Measurements from ENCODE around the gene RTP1. TPM values are rescaled to one million over a fixed set of nuclear protein-coding genes. Genes with fewer than 3 reads are reported as not detected.

Gene RTP1
- total and polyA plus RNA-seq, 2 of the 4 experiments (the other 2 are of a cell fraction): not detected

DNA sequence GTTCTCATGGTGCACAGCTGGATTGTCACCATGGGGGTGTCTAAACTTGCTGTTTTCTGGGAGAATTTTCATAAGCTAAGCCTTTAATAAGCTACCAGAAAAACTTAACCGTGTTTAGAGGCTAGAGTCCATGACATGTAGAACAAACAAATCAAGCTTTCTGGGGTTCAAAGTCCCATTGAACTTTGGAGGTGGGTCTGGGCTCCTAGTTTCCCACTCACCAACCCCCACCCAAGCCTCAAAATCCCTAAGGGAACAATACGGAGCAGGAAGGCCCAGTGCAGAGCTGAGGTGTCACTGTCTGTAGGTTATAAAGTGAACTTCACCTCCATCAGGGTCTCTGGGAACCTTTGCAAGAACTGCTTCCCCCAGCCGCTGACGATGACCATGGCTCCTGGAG lies 25.5 kb downstream of the RTP1 start:
- peaks cover 13% of the 10 kb centered on the region for H3K4me1 ChIP-seq (ENCODE audit: control insufficient read depth, insufficient read depth, low read length)
- H3K79me1 ChIP-seq (ENCODE audit: low read depth in 1 of 2, low read length in 2 of 2): no peaks in the 10 kb centered on the region
- no peak overlapping the region for H2AFZ ChIP-seq (replicated peaks; ENCODE audit: low read length, poor library complexity)
- no peak overlapping the region for H2BK20ac ChIP-seq (ENCODE audit: low read depth, low read length)
- H3K9me1 ChIP-seq (ENCODE audit: insufficient read depth, low read length): peaks cover 11% of the 10 kb centered on the region; the same call in 1 of the 2 replicates
- H3K9ac ChIP-seq (ENCODE audit: low read depth, low read length): no peak overlapping the region
- no peak overlapping the region for H3K27ac ChIP-seq (ENCODE audit: insufficient read depth, low read length)
- H2AK5ac ChIP-seq (ENCODE audit: low read depth, low read length): no peak overlapping the region
- TF ChIP-seq RAD21 (IDR thresholded peaks at IDR 0.05; ENCODE audit: low read length): no peak
- no peak for TF ChIP-seq CHD1 (IDR thresholded peaks at IDR 0.05; ENCODE audit: low read depth, low read length)
- no peak for TF ChIP-seq NFE2L2 (IDR thresholded peaks at IDR 0.05; ENCODE audit: low read depth, low read length)
- no peak for TF ChIP-seq CEBPB (IDR thresholded peaks at IDR 0.05; ENCODE audit: low read depth, low read length)
- no peak for TF ChIP-seq BHLHE40 (IDR thresholded peaks at IDR 0.05; ENCODE audit: low read depth, low read length)
- TF ChIP-seq POLR2A (IDR thresholded peaks at IDR 0.05; ENCODE audit: low read depth, low read length): no peak
- no peak for TF ChIP-seq MAZ (IDR thresholded peaks at IDR 0.05; ENCODE audit: borderline replicate concordance, low read depth, low read length)
- H3K4ac ChIP-seq (ENCODE audit: low read depth, low read length): no peak overlapping the region; the same call in 1 of the 2 replicates
- no TSS peak for BruUV-seq (replicated peaks)
- no peaks in the 10 kb centered on the region for H3K9me3 ChIP-seq (ENCODE audit: control insufficient read depth, insufficient read depth, low read length)
- no peak overlapping the region; the same call in 1 of the 2 replicates for H4K5ac ChIP-seq (ENCODE audit: low read depth, low read length)
- H2BK120ac ChIP-seq (ENCODE audit: low read depth, low read length): no peak overlapping the region
- ATAC-seq (ENCODE audit: low read depth) (no peak), DNase-seq (no peak)
- no peak overlapping the region for H3K14ac ChIP-seq (replicated peaks; ENCODE audit: low read depth, low read length)
- H3K36me3 ChIP-seq (ENCODE audit: control insufficient read depth, insufficient read depth, low read length): no peaks in the 10 kb centered on the region
- dilution Hi-C loops (cut with HindIII; ENCODE audit: low sequenced_read_pairs, unreplicated experiment) (loop anchor here (25.0 kb wide), 1 partner anchor 464 kb away; no protein-coding TSS in a partner anchor), intact Hi-C loops (cut with micrococcal nuclease) (loop anchor here (10.0 kb wide), 1 partner anchor 182 kb away; no protein-coding TSS in a partner anchor), in situ Hi-C loops (cut with MboI; ENCODE audit: low sequenced_read_pairs) (no loop called here)
- no peak overlapping the region for H4K8ac ChIP-seq (ENCODE audit: low read depth in 2 of 2, low read length in 2 of 2)
- no peak overlapping the region for H3K23ac ChIP-seq (ENCODE audit: low read depth, low read length)
- H4K91ac ChIP-seq (ENCODE audit: insufficient read depth, low read depth, low read length): peak overlapping the region; percentile 17; the same call in 1 of the 2 replicates
- no peak overlapping the region for H3K4me2 ChIP-seq (ENCODE audit: low read depth, low read length)
- H2BK15ac ChIP-seq (ENCODE audit: low read depth, low read length): 0 out of 3 replicates have a peak overlapping the region, but pooled peaks have one; percentile 11
- H2BK5ac ChIP-seq (ENCODE audit: low read depth, low read length, poor library complexity, severe bottlenecking): no peak overlapping the region
- no peak overlapping the region for H3K4me3 ChIP-seq (ENCODE audit: insufficient read depth, low read depth, low read length)
- POLR2A ChIA-PET (ENCODE audit: unreplicated experiment): no interaction called here
- H2AK9ac ChIP-seq (replicated peaks; ENCODE audit: low read depth, low read length, poor library complexity): no peak overlapping the region
- peaks cover 5% of the 10 kb centered on the region; the same call in 1 of the 2 replicates for H3K27me3 ChIP-seq (ENCODE audit: control insufficient read depth, insufficient read depth, low read length)
- WGBS, 2 experiments (ENCODE audit: extremely low coverage in 2 of 2, insufficient read length in 1 of 2): no CpG with 5 or more reads among the region's 4 CpGs
- no peak overlapping the region for H3K56ac ChIP-seq (ENCODE audit: extremely low read depth, insufficient read depth, low read length)
- H4K20me1 ChIP-seq (ENCODE audit: insufficient read depth, low read length): no peaks in the 10 kb centered on the region
- CTCF ChIA-PET: interaction anchor here (1.4 to 4.2 kb wide), 3 partner anchors 97 to 456 kb away, joined by 3 to 15 read pairs (median 10); no protein-coding TSS in a partner anchor
- no peak overlapping the region for H3K18ac ChIP-seq (ENCODE audit: low read depth, low read length)

Data from IMR-90 (cell line).